ENCODE results near the gene SARDH.

The SARDH gene

DNA sequence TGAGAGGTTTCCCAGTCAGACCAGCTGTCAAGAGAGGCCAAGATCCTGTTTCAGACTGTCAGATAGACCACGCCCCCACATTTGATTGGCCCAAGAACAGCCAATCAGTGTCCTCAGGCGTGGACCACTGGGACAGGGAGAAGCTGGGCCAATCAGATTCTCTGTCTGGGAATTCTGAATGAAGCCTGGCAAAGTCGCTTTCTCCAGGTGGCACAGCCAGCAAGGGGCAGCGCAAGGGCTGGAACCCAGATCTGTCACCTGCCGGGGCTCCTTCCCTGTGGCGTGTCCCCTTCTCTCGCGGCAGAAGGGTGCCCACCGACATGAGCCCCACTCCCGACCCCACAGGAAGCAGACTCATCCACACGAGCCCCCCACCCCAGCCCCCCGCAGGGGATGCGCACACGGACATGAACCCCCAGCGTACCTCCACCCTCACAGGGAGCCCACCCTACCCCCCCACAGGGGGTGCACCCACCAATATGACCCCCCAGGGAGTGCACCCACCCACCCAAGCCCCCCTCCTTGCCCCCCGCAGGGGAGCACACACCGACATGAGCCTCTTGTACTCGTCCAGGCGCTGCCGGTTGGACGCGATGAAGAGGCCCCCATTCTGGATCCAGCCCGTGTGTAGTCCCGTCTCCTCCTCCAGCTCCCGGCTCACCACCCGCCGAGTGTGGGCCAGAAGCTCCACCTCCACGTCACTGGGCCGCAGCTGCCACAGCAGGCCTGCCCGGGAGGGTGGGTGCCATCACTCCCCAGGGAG lies 6.1 kb downstream of the SARDH start:
- no peak for TF ChIP-seq CTCF (IDR thresholded peaks at IDR 0.05; ENCODE audit: control extremely low read depth, extremely low read depth, low read depth, missing control alignments)
- ChIA-PET POLR2A (no interaction called here), CTCF (interaction anchor here (1.5 to 3.6 kb wide), 2 partner anchors 11 to 191 kb away, joined by 3 to 16 read pairs; no protein-coding TSS in a partner anchor)
- DNase-seq (ENCODE audit: extremely low spot score) = no peak

GRCh38 chr9:133730994-133731715 lies 7.0 kb downstream of the SARDH start:
- TF ChIP-seq CTCF (IDR thresholded peaks at IDR 0.05; ENCODE audit: control extremely low read depth, extremely low read depth, low read depth, missing control alignments) = no peak
- CTCF ChIA-PET = interaction anchor here (1.0 to 3.6 kb wide), 3 partner anchors 11 to 190 kb away, joined by 3 to 16 read pairs (median 5); no protein-coding TSS in a partner anchor
- no peak for DNase-seq (ENCODE audit: extremely low spot score)
- POLR2A ChIA-PET = no interaction called here

DNA sequence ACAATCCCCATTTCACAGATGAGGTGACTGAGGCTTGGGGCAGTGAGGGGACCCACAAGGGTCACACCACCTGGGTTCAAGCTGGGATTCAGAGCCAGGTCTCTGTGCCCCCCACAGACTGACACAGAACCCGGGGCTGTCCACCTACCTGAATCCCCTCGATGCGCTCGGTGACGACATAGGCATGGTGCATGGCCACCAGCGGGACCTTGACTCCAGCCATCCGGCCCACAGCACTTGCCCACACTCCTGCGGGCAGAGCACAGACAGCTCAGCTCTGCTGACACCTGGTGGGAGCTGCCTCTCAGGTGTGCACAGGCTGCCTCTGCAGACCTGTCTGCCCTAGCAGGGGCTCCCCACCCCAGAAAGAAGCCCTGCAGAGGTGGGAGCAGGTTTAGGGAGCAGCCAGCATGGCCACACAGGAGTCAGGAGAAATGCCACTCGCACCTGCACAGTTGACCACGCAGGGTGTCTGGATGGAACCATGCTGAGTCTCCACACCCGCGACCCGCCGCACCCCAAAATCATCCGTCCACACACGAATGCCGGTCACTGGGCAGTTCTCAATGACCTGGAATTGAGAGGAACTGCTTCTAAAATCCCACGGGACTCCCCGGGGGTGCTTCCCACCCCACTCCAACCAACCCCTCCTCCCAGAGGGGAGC lies 8.4 kb downstream of the SARDH start:
- no peak for DNase-seq (ENCODE audit: extremely low spot score)
- no peak for TF ChIP-seq CTCF (IDR thresholded peaks at IDR 0.05; ENCODE audit: control extremely low read depth, extremely low read depth, low read depth, missing control alignments)
- CTCF ChIA-PET = interaction anchor here (1.0 to 3.6 kb wide), 2 partner anchors 13 kb away, joined by 5 to 19 read pairs; no protein-coding TSS in a partner anchor
- POLR2A ChIA-PET = no interaction called here

DNA sequence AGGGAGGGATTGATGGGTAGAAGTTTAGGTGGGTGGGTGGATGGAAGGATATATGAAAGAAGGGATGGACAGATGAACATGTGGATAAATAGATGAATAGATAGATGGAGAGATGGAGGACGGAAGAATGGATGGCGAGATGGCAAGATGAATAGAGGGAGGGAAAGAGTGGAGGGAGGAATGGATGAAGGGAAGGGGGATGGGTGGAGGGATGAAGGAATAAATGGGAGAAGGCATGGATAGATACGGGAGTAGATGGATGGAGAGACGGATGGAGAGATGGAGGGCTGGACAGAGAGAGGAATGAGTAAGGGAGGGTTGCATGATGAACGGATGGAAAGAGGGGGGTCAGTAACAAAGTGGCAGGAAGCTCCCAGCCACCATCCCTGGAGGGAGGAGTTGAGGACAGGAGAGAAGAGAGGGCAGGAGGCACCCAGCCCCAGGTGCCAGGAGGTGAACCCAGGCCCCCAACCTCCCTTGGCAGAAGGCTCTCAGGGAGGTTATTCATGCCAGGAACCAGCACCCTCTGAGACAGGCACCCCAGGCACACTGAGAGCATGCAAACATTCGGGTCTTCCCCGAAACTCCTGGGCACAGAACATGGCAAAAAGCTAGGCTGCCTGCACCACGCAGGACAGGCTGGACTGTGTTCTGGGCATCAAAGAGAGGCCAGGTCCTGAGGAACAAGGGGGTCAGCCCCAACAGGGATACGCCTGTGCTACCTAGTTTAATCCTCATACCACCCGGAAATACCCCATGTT lies 9.1 kb downstream of the SARDH start:
- ChIA-PET CTCF (interaction anchor here (3.6 kb wide), 1 partner anchor 13 kb away, joined by 19 read pairs; no protein-coding TSS in a partner anchor), POLR2A (no interaction called here)
- DNase-seq (ENCODE audit: extremely low spot score) = no peak
- TF ChIP-seq CTCF (IDR thresholded peaks at IDR 0.05; ENCODE audit: control extremely low read depth, extremely low read depth, low read depth, missing control alignments) = no peak

DNA sequence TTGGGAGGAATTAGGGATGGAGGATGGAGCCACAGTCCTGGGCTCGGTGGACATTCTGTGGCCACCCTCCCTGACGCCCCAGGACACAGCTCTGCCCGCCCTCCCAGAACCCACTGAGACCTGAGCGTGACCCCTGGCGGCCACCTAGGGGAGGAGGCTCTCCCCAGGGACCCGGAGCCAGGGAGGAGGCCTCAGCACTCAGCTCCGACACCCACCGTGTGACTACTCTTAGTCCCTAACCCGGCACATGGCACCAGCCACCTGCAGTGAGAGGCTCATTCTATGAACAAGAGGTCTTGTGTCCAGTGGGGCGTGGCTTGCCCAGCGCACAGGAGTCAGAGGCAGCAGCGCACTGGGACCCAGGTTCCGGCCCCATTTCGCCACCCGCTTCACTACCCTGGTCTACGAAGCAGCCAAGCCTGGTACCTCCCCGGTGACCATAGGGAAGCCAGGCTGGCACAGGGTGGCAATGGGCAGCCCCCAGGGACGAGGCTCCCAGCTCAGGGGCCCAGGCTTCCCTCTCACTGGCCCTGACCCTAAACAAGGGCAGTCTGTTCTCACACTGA lies 10.2 kb downstream of the SARDH start:
- CTCF ChIA-PET = interaction anchor here (1.2 to 3.6 kb wide), 4 partner anchors 9 to 267 kb away, joined by 3 to 34 read pairs (median 18); no protein-coding TSS in a partner anchor
- TF ChIP-seq CTCF (IDR thresholded peaks at IDR 0.05; ENCODE audit: control extremely low read depth, extremely low read depth, low read depth, missing control alignments) = no peak
- POLR2A ChIA-PET = no interaction called here
- DNase-seq (ENCODE audit: extremely low spot score) = no peak
